Measurements from ENCODE around the gene CYP2S1.

GRCh38 chr19:41249707-41250423 is 56.8 kb downstream of the CYP2S1 start:
- TF ChIP-seq POLR2A (IDR thresholded peaks at IDR 0.05) (no peak), CTCF (IDR thresholded peaks at IDR 0.05) (no peak), POLR2AphosphoS5 (IDR thresholded peaks at IDR 0.05) (no peak), EP300 (IDR thresholded peaks at IDR 0.05; ENCODE audit: low read depth) (no peak)
